ENCODE results near the gene VSTM2B. TPM values are rescaled to one million over a fixed set of nuclear protein-coding genes. Genes with fewer than 3 reads are reported as not detected.

VSTM2B gene
- total RNA-seq, 2 donors from 2014 or later = not detected

GRCh38 chr19:29516358-29516725, 9.5 kb upstream of the VSTM2B start:
- Histone ChIP-seq H3K27me3 (peaks cover 0 to 6% of the 10 kb centered on the region in 2 donors), H3K4me3 (no peak overlapping the region), H3K9me3 (no peaks in the 10 kb centered on the region), H3K36me3 (replicated peaks in 1 of 2; ENCODE audit: insufficient read depth in 1 of 2, low read depth in 2 of 2) (no peaks in the 10 kb centered on the region), H3K4me1 (no peaks in the 10 kb centered on the region), H3K27ac (no peak overlapping the region)
- intact Hi-C loops (cut with DNase I) = no loop called here
- DNase-seq (no peak), ATAC-seq (no peak)
- 66 to 68% methylated on average over 8 to 9 of the region's 9 CpGs for WGBS, 2 donors
- TF ChIP-seq POLR2A (IDR thresholded peaks at IDR 0.05) = no peak

- Histone ChIP-seq H3K27me3 (no peaks in the 10 kb centered on the region), H3K36me3 (replicated peaks in 1 of 2; ENCODE audit: insufficient read depth in 1 of 2, low read depth in 2 of 2) (no peaks in the 10 kb centered on the region), H3K4me3 (no peak overlapping the region), H3K27ac (no peak overlapping the region), H3K9me3 (no peaks in the 10 kb centered on the region), H3K4me1 (no peaks in the 10 kb centered on the region)
- TF ChIP-seq, protein P1, sequence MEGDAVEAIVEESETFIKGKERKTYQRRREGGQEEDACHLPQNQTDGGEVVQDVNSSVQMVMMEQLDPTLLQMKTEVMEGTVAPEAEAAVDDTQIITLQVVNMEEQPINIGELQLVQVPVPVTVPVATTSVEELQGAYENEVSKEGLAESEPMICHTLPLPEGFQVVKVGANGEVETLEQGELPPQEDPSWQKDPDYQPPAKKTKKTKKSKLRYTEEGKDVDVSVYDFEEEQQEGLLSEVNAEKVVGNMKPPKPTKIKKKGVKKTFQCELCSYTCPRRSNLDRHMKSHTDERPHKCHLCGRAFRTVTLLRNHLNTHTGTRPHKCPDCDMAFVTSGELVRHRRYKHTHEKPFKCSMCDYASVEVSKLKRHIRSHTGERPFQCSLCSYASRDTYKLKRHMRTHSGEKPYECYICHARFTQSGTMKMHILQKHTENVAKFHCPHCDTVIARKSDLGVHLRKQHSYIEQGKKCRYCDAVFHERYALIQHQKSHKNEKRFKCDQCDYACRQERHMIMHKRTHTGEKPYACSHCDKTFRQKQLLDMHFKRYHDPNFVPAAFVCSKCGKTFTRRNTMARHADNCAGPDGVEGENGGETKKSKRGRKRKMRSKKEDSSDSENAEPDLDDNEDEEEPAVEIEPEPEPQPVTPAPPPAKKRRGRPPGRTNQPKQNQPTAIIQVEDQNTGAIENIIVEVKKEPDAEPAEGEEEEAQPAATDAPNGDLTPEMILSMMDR (IDR thresholded peaks at IDR 0.05) = no peak
- TF ChIP-seq POLR2A (IDR thresholded peaks at IDR 0.05) = no peak
- no peak for DNase-seq
- intact Hi-C loops (cut with DNase I) = no loop called here
- no peak for ATAC-seq
- 37 to 64% methylated on average over 3 to 9 of the region's 9 CpGs for WGBS, 2 donors
These were observed 8.9 kb upstream of the VSTM2B start for GRCh38 chr19:29516821-29517395.

GRCh38 chr19:29517412-29517811, 8.4 kb upstream of the VSTM2B start:
- no peak overlapping the region for H3K27ac ChIP-seq
- no peaks in the 10 kb centered on the region for H3K27me3 ChIP-seq
- H3K4me1 ChIP-seq = no peaks in the 10 kb centered on the region
- no peaks in the 10 kb centered on the region for H3K36me3 ChIP-seq (replicated peaks in 1 of 2; ENCODE audit: insufficient read depth in 1 of 2, low read depth in 2 of 2)
- intact Hi-C loops (cut with DNase I) = no loop called here
- ATAC-seq = no peak
- no peak overlapping the region for H3K4me3 ChIP-seq
- no peak for DNase-seq
- H3K9me3 ChIP-seq = no peaks in the 10 kb centered on the region
- WGBS, 2 donors = 59 to 60% methylated on average over 3 to 4 of the region's 4 CpGs
- no peak for TF ChIP-seq POLR2A (IDR thresholded peaks at IDR 0.05)
- TF ChIP-seq, protein P1 (IDR thresholded peaks at IDR 0.05) = no peak

GRCh38 chr19:29517946-29518345, 7.8 kb upstream of the VSTM2B start:
- Histone ChIP-seq H3K27ac (no peak overlapping the region), H3K27me3 (no peaks in the 10 kb centered on the region), H3K4me3 (no peak overlapping the region), H3K4me1 (no peaks in the 10 kb centered on the region), H3K36me3 (replicated peaks in 1 of 2; ENCODE audit: insufficient read depth in 1 of 2, low read depth in 2 of 2) (no peaks in the 10 kb centered on the region), H3K9me3 (no peaks in the 10 kb centered on the region)
- DNase-seq = no peak
- no peak for ATAC-seq
- intact Hi-C loops (cut with DNase I) = no loop called here
- TF ChIP-seq, protein P1 (IDR thresholded peaks at IDR 0.05) = no peak
- TF ChIP-seq POLR2A (IDR thresholded peaks at IDR 0.05) = no peak
- whole genome bisulfite sequencing, 2 donors = 45 to 50% methylated on average over 2 to 4 of the region's 4 CpGs

GRCh38 chr19:29519146-29519545, 6.6 kb upstream of the VSTM2B start:
- Histone ChIP-seq H3K4me3 (no peak overlapping the region), H3K27me3 (no peaks in the 10 kb centered on the region), H3K36me3 (replicated peaks in 1 of 2; ENCODE audit: insufficient read depth in 1 of 2, low read depth in 2 of 2) (no peaks in the 10 kb centered on the region), H3K4me1 (no peaks in the 10 kb centered on the region), H3K27ac (no peak overlapping the region), H3K9me3 (no peaks in the 10 kb centered on the region)
- TF ChIP-seq, protein P1 (IDR thresholded peaks at IDR 0.05) = no peak
- TF ChIP-seq POLR2A (IDR thresholded peaks at IDR 0.05) = no peak
- intact Hi-C loops (cut with DNase I) = no loop called here
- WGBS, 2 donors = 34 to 50% methylated on average over 5 of the region's 5 CpGs
- DNase-seq (no peak), ATAC-seq (no peak)
